Measurements from ENCODE around the gene ATP2A3. TPM values are rescaled to one million over a fixed set of nuclear protein-coding genes. Genes with fewer than 3 reads are reported as not detected.
A peak's percentile ranks its signal among the peaks of the same experiment; 100 is the strongest.
"Not testable (repeated sequence)": the region's sequence is repeated elsewhere in the genome, so short reads cannot be mapped to it uniquely, and the experiment has no call there.

The ATP2A3 gene
- total and polyA plus RNA-seq, 5 donors, result 7.9 to 16.6 (median 14.4) TPM

DNA sequence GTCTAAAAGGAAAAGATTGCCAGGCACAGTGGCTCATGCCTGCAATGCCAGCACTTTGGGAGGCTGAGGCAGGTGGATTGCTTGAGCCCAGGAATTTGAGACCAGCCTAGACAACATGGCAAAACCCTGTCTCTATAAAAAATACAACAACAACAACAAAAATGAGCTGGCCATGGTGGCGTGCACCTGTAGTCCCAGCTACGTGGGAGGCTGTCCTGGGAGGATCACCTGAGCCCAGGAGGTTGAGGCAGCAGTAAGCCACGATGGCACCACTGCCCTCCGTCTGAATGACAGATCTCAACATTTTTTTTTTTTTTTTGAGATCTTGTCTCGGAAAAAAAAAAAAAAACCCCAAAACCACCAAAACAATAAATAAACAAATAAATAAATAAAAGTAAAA is 28.1 kb upstream of the ATP2A3 start:
- intact Hi-C loops (cut with DNase I), result no loop called here
- Histone ChIP-seq H3K4me1 (ENCODE audit: control insufficient read depth, insufficient read depth, low read length) (no peaks in the 10 kb centered on the region), H3K27me3 (ENCODE audit: control insufficient read depth, insufficient read depth) (no peaks in the 10 kb centered on the region), H3K4me3 (ENCODE audit: low read length) (no peak overlapping the region), H3K27ac (ENCODE audit: low read length) (no peak overlapping the region), H3K9me3 (ENCODE audit: control insufficient read depth, low read length) (no peaks in the 10 kb centered on the region)
- WGBS, result 92% methylated on average over 5 of the region's 5 CpGs
- ATAC-seq (no peak), DNase-seq (no peak)

DNA sequence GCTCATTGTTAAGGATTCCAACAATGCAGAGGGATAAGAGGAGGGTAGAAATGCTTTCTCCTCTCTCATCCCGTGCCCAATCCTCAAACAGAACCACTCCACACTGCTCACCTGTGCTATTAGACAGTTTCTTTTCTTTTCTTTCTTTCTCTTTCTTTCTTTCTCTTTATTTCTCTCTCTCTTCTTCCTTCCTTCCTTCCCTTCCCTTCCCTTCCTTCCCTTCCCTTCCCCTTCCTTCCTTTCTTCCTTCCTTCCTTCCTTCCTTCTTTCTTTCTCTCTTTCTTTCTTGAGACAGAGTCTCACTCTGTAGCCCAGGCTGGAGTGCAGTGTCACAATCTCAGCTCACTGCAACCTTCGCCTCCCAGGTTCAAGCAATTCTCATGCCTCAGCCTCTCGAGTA is 27.5 kb upstream of the ATP2A3 start:
- DNase-seq; intact Hi-C loops (cut with DNase I); H3K27ac ChIP-seq (ENCODE audit: low read length); H3K4me1 ChIP-seq (ENCODE audit: control insufficient read depth, insufficient read depth, low read length); H3K9me3 ChIP-seq (ENCODE audit: control insufficient read depth, low read length); H3K4me3 ChIP-seq (ENCODE audit: low read length); ATAC-seq; H3K27me3 ChIP-seq (ENCODE audit: control insufficient read depth, insufficient read depth): not testable (repeated sequence)
- 87% methylated on average over 3 of the region's 3 CpGs for WGBS

DNA sequence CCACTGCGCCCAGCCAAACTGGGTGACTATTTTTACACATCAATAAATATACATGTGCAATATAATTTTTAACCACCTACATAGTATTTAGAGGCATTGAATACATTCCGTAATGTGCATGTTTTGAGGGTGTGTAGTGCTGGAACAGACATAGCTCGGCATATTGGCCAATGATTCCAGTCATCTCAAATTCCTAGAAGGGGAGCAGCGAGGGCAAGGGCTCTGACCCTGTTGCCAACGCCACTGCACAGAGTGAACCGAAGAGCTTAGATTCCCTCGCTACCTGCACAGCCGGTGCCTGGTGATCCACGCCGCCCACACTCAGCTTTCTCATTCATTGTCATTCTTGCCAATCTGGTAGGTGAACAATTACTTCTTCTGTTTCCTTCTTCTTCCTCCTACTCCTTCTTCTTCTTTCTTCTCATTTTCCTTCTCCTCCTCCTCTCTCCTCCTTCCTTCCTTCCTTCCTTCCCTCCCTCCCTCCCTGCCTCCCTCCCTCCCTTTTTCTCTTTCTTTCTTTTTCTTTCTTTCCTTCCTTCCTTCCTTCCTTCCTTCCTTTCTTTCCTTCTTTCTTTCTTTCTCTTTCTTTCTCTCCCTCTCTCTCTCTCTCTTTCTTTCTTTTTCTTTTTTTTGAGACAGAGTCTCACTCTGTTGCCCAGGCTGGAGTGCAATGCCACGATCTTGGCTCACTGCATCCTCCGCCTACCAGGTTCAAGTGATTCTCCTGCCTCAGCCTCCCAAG is 26.3 kb upstream of the ATP2A3 start:
- intact Hi-C loops (cut with DNase I), result no loop called here
- H3K27ac ChIP-seq (ENCODE audit: low read length), result no peak overlapping the region

DNA sequence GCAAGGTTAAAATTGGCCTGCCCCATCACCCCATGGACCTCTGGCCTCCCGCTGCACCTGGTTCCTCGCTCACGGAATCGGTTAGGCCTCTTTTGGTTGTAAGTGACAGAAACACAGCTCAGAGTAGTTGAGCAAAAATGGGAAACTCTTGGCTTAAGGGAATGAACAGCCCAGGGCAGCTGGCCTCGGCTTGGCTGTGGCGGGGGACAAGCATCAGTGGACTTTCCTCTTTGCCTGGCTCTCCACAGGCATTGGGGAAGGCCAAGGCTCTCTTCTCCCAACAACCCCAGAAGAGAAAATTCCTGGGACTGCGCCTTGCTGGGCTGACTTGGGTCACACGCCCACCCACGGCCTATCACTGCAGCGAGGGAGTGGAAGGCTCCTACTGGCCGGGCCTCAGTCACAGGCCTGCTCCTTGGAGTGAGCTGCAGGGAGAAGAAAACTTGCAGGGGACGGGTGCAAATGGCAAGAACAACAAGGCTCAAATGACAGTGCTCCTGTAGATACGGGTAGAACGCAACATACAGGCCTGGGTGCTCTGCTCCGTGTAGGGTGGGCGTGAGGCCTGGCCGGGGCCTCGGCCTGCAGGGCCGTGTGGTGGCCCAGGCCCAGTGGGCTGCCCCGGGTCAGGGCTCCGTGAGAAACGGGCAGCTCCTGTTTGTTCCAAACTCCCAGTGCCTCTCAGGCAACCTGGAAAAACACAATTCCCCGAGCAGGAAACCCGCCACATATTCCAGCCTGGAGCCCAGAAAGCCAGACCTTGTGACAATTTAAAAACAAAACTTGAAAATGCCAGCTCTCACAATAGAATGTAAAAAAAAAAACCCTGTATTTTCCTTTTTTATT is 25.0 kb upstream of the ATP2A3 start:
- peak overlapping the region; percentile 9 for H3K27ac ChIP-seq (ENCODE audit: low read length)
- H3K4me1 ChIP-seq (ENCODE audit: control insufficient read depth, insufficient read depth, low read length), result peaks cover 2% of the 10 kb centered on the region
- no peaks in the 10 kb centered on the region for H3K27me3 ChIP-seq (ENCODE audit: control insufficient read depth, insufficient read depth)
- H3K4me3 ChIP-seq (ENCODE audit: low read length), result no peak overlapping the region
- DNase-seq (peak in 1 of 3 donors; percentile 40), ATAC-seq (peak; percentile 66 to 67)
- intact Hi-C loops (cut with DNase I), result no loop called here
- H3K9me3 ChIP-seq (ENCODE audit: control insufficient read depth, low read length), result no peaks in the 10 kb centered on the region
- 77% methylated on average over 24 of the region's 24 CpGs for WGBS

More for the DNA sequence above, 26.3 kb upstream of the ATP2A3 start:
- H3K9me3 ChIP-seq (ENCODE audit: control insufficient read depth, low read length), result no peaks in the 10 kb centered on the region
- peak in 1 of 3 donors; percentile 14 for DNase-seq
- H3K27me3 ChIP-seq (ENCODE audit: control insufficient read depth, insufficient read depth), result no peaks in the 10 kb centered on the region
- peaks cover 2% of the 10 kb centered on the region for H3K4me1 ChIP-seq (ENCODE audit: control insufficient read depth, insufficient read depth, low read length)
- ATAC-seq, result no peak
- 93% methylated on average over 12 of the region's 12 CpGs for whole genome bisulfite sequencing
- no peak overlapping the region for H3K4me3 ChIP-seq (ENCODE audit: low read length)

DNA sequence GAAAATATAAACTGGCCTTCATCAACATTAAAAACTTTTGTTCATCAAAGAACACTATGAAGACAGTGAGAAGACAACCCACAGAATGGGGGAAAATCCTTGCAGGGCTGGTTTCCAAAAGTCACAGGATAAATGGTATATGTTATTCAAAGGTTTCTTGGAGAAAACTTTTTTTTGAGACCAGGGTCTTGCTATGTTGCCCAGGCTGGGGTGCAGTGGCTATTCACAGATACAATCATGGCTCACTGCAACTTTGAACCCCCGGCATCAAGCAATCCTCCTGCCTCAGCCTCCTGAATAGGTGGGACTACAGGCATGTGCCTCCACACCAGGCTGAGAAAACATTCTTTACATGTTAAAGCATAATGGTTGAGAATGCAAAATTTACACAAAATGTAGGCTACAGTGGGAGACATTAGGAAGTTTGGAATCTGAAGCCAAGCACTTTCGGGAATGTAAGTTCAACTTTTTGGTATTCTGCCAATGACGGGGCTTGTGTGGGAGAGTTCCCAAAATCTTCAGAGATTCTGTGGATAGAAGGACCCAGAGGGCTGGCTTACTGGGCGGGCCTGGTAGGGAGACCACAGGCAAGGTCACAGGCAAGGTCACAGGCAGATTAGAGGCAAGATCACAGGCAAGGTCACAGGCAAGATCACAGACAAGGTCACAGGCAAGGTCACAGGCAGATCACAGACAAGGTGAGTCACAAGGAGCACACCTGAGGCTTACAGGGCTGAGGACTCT is 24.2 kb upstream of the ATP2A3 start:
- DNase-seq (peak in 1 of 3 donors; percentile 25), ATAC-seq (no peak)
- H3K4me3 ChIP-seq (ENCODE audit: low read length), result no peak overlapping the region
- no peak overlapping the region for H3K27ac ChIP-seq (ENCODE audit: low read length)
- 54% methylated on average over 4 of the region's 4 CpGs for WGBS
- H3K4me1 ChIP-seq (ENCODE audit: control insufficient read depth, insufficient read depth, low read length), result peaks cover 7% of the 10 kb centered on the region
- no peaks in the 10 kb centered on the region for H3K9me3 ChIP-seq (ENCODE audit: control insufficient read depth, low read length)
- no peaks in the 10 kb centered on the region for H3K27me3 ChIP-seq (ENCODE audit: control insufficient read depth, insufficient read depth)
- intact Hi-C loops (cut with DNase I), result no loop called here

DNA sequence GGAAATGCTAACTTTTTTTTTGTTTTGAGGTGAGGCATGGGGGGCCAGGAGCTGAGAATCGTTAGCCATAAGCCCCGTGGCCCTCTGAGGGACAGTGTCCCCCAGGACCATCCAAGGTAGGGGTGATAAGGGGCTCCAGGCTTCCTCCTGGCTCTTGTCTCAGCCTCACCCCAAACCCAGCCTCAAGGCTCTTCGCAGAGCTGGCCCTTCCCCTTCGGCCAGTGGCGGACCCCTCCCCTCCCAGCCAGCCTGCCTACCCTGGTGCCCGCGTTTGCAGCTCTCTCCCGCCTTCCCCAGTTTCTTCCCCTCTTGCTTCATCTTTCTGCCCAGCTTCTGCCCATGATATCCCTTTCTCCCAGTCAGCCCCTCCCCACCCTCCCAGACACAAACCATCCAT is 22.7 kb upstream of the ATP2A3 start:
- Histone ChIP-seq H3K27ac (ENCODE audit: low read length) (no peak overlapping the region), H3K4me1 (ENCODE audit: control insufficient read depth, insufficient read depth, low read length) (peaks cover 7% of the 10 kb centered on the region), H3K4me3 (ENCODE audit: low read length) (no peak overlapping the region), H3K27me3 (ENCODE audit: control insufficient read depth, insufficient read depth) (no peaks in the 10 kb centered on the region), H3K9me3 (ENCODE audit: control insufficient read depth, low read length) (no peaks in the 10 kb centered on the region)
- ATAC-seq, result no peak
- WGBS, result 93% methylated on average over 8 of the region's 8 CpGs
- intact Hi-C loops (cut with DNase I), result no loop called here
- DNase-seq, result peak in 1 of 3 donors; percentile 11

DNA sequence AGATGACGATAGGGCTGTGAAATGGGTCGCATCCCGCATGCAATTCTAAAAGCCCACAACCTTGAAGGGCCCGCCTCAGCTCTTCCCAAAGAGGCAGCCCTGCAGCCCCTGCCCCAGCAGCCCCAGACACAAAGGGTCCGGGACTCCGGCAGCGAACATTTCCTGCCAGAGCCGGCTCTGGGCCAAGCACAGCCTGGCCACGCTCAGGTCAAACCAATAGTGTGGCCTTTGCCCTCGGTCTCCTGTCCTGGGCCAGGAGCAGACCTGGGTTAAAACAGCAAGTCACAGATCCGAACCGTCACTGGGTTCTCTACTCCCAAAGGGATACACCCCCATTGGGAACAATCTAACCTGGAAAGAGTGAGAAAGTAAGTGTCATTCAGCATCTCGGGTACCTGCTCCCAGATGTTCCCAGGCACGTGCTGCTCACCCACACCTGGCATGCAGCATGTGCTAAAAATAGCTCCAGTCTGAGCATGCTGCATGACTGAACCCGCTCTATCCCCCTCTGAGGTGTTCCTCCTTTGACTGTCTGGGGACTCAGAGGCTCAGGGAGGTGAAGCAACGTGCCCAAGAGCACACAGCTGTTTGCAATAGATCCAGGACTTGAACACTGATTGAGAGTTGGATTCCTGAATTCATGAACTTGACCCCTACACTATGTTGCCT is 22.2 kb upstream of the ATP2A3 start:
- Histone ChIP-seq H3K27ac (ENCODE audit: low read length) (no peak overlapping the region), H3K4me3 (ENCODE audit: low read length) (no peak overlapping the region), H3K9me3 (ENCODE audit: control insufficient read depth, low read length) (no peaks in the 10 kb centered on the region), H3K27me3 (ENCODE audit: control insufficient read depth, insufficient read depth) (no peaks in the 10 kb centered on the region), H3K4me1 (ENCODE audit: control insufficient read depth, insufficient read depth, low read length) (peaks cover 7% of the 10 kb centered on the region)
- peak; percentile 43 to 59 for ATAC-seq
- intact Hi-C loops (cut with DNase I), result no loop called here
- DNase-seq, result peak in 1 of 3 donors; percentile 61
- WGBS, result 52% methylated on average over 16 of the region's 16 CpGs

DNA sequence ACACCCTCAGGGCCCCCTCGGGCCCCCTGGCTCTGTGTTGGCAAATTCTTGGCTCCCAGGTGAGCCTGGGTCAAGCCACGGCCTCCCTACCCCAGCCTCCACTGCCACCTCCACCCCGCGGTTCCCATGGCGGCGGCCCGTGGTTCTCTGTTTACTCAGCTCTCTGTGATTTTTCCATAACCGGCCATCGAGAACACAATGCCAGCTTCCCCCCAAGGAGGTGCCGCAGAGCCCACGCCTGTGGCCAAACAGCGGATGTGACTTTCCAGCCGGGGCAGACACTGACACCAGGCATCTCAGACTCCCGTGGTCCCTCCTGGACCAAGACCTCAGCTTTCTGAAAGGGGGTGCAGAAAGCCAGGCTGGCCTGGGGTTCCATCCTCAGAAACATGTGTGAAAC is 21.6 kb upstream of the ATP2A3 start:
- peaks cover 7% of the 10 kb centered on the region for H3K4me1 ChIP-seq (ENCODE audit: control insufficient read depth, insufficient read depth, low read length)
- WGBS, result 59% methylated on average over 14 of the region's 14 CpGs
- no peaks in the 10 kb centered on the region for H3K9me3 ChIP-seq (ENCODE audit: control insufficient read depth, low read length)
- intact Hi-C loops (cut with DNase I), result no loop called here
- no peak overlapping the region for H3K27ac ChIP-seq (ENCODE audit: low read length)
- no peaks in the 10 kb centered on the region for H3K27me3 ChIP-seq (ENCODE audit: control insufficient read depth, insufficient read depth)
- ATAC-seq (peak; percentile 38 to 70), DNase-seq (peak in 1 of 3 donors; percentile 73)
- no peak overlapping the region for H3K4me3 ChIP-seq (ENCODE audit: low read length)

DNA sequence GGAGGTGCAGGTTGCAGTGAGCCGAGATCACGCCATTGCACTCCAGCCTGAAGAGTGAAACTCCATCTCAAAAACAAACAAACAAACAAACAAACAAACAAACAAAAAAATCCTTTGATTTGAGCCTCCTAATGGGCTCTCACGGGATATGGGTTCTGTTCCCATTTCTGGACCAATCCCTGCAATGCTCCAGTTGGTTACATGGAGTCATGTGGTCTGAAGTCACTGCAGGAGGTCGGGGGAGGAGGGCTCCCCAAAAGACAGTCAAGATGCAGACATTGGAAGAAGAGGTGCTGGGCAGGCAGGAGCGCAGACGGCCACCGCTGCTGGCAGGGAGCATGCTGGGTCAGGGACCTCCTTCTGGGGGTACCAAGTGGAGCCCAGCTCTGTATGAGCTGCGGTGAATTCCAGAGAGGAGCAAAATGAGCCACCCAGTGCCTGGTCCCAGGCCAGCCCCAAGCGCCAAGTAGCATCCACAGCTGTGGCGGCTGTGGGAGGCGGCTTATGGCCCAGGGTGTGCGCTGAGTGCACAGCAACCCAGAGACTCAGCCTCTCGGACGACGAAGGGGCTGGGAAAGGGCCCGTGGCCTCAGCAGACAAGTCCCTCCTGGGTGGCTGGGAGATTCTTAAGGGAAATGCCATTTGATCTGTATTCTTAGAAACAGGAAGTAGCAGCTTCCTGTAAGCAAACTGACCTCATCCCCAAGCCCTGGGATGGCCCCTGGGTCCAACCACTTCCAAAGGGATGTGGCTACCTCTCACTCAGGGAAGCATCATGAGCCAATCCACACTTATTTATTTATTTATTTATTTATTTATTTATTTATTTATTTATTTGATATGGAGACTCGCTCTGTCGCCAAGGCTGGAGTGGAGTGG is 19.6 kb upstream of the ATP2A3 start:
- H3K4me3 ChIP-seq (ENCODE audit: low read length), result no peak overlapping the region
- intact Hi-C loops (cut with DNase I), result no loop called here
- H3K4me1 ChIP-seq (ENCODE audit: control insufficient read depth, insufficient read depth, low read length), result peaks cover 7% of the 10 kb centered on the region
- ATAC-seq (peak; percentile 42 to 67), DNase-seq (peak in 2 of 3 donors; percentile 61 to 74)
- H3K27me3 ChIP-seq (ENCODE audit: control insufficient read depth, insufficient read depth), result no peaks in the 10 kb centered on the region
- H3K27ac ChIP-seq (ENCODE audit: low read length), result peak overlapping the region; percentile 5
- WGBS, result 71% methylated on average over 18 of the region's 18 CpGs
- H3K9me3 ChIP-seq (ENCODE audit: control insufficient read depth, low read length), result no peaks in the 10 kb centered on the region

DNA sequence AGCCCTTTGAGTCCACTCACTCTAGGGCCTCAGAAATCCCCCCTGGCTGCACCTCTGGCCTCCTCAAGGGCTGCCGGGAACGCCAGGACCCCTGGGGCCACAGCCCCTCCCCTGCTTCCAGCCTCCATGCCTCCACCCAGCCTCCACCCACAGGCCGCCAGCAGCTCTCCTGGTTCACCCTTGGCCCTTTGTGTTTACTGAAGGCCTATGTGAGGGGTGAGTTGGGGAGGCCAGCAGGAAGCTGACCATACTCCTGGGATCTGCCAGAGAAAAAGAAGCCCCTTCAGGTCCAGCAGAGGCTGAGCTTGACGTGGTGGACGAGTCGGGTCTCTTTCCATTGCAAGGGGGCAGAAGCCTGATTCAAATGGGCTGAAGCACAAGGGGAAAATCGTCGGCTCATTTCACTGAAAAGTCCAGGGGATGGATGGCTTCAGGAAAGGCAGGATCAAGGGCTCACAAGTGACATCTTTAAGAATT is 18.3 kb upstream of the ATP2A3 start:
- Histone ChIP-seq H3K4me3 (ENCODE audit: low read length) (no peak overlapping the region), H3K27me3 (ENCODE audit: control insufficient read depth, insufficient read depth) (no peaks in the 10 kb centered on the region), H3K9me3 (ENCODE audit: control insufficient read depth, low read length) (no peaks in the 10 kb centered on the region), H3K27ac (ENCODE audit: low read length) (no peak overlapping the region), H3K4me1 (ENCODE audit: control insufficient read depth, insufficient read depth, low read length) (peaks cover 7% of the 10 kb centered on the region)
- WGBS, result 89% methylated on average over 8 of the region's 8 CpGs
- DNase-seq (peak in 1 of 3 donors; percentile 11), ATAC-seq (no peak)
- intact Hi-C loops (cut with DNase I), result no loop called here
